Measurements from ENCODE around the gene TRAPPC12. TPM values are rescaled to one million over a fixed set of nuclear protein-coding genes. Genes with fewer than 3 reads are reported as not detected.
"Not testable (repeated sequence)": the region's sequence is repeated elsewhere in the genome, so short reads cannot be mapped to it uniquely, and the experiment has no call there.

The TRAPPC12 gene
- total RNA-seq, 1 donor from 2014 or later, result 49.8 TPM

GRCh38 chr2:3430740-3431490 is 51.4 kb downstream of the TRAPPC12 start:
- no peak for DNase-seq (ENCODE audit: low read depth)

GRCh38 chr2:3432067-3432466 is 52.6 kb downstream of the TRAPPC12 start:
- no peak for DNase-seq (ENCODE audit: low read depth)

DNA sequence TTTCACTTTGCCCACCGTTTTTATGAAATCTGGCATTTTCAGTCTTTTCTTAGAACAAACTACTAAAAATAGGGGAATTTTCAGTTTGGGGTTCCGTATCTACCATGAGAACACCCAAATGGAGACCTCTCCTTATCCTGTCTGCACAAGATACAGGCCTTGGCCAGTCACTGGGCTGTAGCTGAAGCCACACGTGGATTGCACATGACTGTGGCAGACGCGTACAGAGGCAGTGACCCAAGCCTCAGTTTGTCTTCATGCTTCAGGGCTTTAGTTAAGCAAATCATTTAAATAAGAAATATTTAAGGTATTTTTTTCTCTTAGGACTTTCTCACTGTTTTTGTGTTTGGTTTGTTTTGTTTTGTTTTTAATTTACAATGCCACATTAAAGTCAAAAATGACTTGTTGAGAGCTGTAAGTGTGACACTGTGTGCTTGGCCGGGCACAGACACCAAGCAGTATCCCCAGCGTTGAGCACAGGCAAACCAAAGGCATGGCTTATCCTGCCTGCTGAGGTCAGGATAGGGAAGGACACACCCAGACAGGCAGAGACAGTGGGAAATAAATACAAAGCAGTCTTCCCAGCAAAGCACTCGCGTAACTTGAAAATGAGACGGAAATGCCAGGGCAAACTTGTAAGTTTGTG is 53.3 kb downstream of the TRAPPC12 start:
- no peak for DNase-seq (ENCODE audit: low read depth)

GRCh38 chr2:3433339-3433699 is 53.8 kb downstream of the TRAPPC12 start:
- DNase-seq (ENCODE audit: low read depth), result no peak

DNA sequence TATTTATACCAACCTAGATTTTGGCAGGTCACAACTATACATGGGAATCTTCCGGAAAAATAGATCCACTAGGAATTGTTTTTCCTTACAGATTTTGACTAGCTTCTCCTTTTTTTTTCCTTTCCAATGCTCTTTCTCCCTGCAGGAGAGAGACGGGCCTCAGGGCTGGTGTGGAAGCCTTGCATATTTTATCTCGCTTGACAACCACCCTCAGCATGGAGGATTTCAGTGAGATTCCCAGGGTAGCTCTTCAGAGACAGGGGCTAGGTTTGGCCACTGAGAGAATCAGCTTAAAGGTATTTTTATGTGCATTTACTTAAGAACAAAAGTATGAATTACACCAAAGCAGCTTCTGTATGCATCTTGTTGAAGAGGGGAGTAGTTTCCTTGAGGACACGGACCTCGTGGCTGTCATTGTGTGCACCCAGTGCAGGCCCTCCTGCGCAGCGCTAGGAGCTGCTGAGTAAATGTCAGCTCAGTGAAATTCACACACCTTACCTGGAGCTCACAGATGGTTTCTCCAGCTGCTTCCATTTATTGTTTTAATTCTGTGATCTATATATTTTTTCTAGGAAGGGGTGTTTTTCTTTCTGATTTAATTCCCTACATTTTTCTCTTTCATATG is 54.4 kb downstream of the TRAPPC12 start:
- DNase-seq (ENCODE audit: low read depth), result no peak

DNA sequence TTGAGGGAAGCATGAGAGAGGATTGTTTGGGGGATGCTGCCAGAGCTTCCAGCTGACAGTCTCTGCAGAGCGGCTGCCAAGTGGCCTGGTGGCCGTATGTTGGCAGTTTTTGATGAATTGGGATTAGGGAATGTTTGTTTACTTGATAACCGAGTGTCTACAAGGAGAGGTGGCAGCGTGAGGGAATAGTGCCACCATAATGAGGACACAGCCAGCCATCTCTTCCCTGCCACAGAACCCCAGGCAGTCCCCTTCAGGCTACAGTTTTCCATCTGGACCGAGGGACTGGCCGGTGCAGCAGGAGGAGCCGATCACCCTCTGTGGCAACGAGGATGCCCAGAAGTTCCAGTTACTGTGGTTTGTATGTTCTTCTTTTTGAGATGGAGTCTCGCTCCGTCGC is 55.2 kb downstream of the TRAPPC12 start:
- no peak for DNase-seq (ENCODE audit: low read depth)

DNA sequence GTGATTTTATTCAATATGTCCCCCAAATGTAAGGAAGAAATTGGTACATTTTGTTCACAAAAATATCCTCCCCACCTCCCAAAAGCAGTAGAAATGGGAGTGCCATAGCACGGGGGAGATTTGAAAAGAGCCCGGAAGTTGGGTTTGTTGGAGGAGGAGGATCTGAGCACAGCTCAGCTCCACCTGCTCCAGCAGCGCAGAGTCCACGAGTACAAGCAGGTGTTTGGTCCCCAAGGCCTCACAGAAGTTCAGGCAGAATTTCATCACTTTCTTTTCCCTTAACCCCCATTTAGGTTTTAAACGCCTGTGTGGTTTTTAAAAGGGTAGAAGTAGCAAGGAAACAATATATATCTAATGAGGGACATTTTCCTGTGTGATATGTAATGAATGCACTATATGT is 56.0 kb downstream of the TRAPPC12 start:
- no peak for DNase-seq (ENCODE audit: low read depth)

GRCh38 chr2:3440477-3440876 is 61.0 kb downstream of the TRAPPC12 start:
- DNase-seq (ENCODE audit: low read depth), result no peak

GRCh38 chr2:3441465-3441864 is 62.0 kb downstream of the TRAPPC12 start:
- DNase-seq (ENCODE audit: low read depth), result no peak

DNA sequence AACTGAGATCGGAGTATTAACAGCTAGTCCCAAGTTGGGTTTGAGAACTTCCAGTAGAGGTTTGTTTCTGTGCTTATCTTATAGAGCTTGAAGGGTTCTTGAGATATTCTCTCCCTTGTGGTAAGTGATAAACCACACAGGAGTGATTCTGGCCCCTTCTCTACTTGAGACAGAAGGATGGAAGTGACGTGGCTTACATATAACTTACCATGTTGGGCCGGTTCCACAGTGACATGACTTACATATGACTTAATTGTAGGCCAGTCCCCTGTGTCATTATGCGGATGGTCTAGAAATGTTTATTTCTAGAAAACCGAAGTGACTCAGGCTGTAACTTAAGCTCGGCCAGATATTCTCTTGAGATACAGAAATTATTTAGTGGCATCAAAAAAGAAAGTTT is 62.7 kb downstream of the TRAPPC12 start:
- no peak for DNase-seq (ENCODE audit: low read depth)

DNA sequence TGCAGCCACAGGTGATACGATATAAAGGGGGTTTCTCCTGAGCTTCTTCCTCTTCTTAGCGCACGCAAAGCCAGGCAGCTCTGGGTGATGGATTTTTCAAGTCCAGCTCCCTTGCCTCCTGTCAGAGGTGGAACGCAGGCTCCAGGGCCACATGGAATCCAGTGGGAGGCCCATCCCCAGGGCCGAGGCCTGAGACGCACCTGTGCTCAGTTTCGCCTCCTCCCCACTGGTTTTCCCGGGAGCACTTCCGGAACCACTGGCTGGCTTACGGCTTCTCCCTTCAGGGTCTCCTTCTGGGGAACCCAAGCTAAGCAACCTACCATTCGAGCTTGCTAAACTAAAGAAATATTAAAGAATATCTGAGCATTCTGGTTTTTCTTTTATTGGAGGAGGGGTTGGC is 63.6 kb downstream of the TRAPPC12 start:
- DNase-seq (ENCODE audit: low read depth), result no peak

DNA sequence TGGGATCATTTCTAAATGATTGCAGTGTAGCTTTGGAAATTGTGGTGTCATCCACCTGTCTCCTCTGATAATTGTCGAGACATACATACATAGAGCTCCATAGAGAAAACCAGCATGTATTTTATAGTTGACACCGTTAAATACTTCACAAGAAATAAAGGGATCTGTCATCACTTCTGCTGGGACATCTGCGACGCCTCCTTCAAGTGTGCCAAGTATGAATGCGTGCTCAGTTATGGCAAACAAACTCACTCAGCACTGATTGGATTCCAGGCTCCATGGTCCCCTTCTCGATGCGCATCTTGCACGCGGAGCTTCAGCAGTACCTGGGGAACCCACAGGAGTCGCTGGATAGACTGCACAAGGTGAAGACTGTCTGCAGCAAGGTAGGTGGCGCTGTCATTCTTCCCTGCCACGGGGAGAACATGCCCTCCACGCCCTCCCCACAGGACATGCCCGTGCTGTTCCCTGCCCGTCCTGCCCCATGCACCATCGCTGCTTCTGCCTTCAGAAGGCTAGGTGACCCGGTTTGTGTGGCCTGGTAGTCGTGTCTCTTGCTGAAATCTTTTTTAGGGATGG is 64.1 kb downstream of the TRAPPC12 start:
- DNase-seq (ENCODE audit: low read depth), result no peak

- DNase-seq (ENCODE audit: low read depth), result no peak
These were observed 66.4 kb downstream of the TRAPPC12 start for GRCh38 chr2:3445891-3446290.

GRCh38 chr2:3446381-3446780 is 66.9 kb downstream of the TRAPPC12 start:
- no peak for DNase-seq (ENCODE audit: low read depth)

- DNase-seq (ENCODE audit: low read depth), result not testable (repeated sequence)
These were observed 67.7 kb downstream of the TRAPPC12 start for GRCh38 chr2:3447186-3447585.

DNA sequence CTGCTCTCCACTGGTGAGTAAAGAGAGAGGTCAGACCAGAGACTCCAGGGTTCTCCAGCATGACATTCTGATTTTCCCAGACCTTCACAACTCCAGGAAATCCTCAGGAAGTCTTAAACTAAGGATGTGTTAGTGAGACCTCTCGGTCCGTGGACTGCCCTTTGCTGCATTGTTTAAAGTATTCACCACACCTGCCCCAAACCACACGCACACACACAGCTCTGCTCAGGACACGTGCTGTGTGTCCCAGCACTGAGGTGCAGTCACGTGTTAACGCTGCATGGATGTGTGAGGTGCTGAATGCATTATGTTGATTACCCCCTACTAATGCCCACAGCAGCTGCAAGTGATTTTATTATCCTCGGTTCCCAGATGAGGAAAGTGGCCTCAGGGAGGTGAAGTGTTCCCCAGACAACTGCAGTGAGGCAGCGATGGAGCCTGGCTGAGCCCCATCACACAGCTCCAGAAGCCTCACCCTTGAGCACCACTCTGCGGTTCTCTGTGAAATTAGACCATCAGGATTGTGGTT is 68.4 kb downstream of the TRAPPC12 start:
- DNase-seq (ENCODE audit: low read depth), result peak; percentile 49

- DNase-seq (ENCODE audit: low read depth), result not testable (repeated sequence)
These were observed 69.0 kb downstream of the TRAPPC12 start for GRCh38 chr2:3448441-3448911.

- no peak for DNase-seq (ENCODE audit: low read depth)
These were observed 69.6 kb downstream of the TRAPPC12 start for GRCh38 chr2:3449086-3449485.

DNA sequence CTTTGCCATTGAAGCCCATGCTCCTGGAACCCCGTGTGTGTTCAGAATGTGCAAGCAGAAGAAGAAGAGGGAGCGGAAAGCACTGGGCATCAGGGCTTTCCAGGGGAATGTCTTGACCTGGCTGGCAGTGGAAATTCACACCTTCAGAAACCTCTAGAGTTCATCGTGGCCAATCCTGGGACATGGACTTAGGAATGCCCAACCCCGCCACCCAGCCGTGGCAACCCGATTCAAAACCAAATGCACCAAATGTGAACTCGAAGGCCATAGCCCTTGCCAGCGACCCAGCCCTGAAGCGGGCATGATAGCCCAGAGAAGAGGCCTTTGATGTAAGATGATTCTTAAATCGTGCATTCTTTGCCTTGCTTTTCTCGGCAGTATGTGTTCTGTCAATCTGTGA is 70.4 kb downstream of the TRAPPC12 start:
- no peak for DNase-seq (ENCODE audit: low read depth)

DNA sequence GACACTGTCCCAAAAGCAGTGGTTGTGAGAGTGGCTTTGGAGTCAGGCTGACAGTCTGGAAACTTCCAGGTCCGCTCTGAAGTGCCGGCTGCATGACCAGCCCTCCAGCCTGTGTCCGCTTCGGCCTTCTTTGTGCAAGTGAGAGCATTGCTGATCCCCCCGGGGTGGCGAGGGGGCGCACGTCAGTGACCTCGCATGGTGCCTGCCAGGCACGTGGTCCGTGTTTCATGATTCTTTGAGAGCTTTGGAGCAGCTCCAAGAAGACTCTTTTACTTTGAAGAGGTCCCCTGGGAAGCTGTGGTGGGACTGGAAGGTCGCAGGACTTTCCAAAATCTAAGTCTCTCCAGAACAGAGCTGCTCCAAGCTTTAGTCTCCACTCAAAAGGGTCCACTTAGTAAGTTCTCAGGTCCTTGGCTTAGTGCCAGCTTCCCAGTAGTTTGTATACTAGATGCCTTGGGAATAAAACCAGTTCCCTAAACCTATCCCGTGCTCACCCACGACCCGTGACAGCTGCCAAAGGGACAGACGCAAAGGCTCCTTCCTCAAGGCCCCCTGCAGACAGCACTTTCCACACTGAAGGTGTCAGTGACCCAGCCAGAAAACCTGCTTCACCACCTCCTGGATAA is 71.0 kb downstream of the TRAPPC12 start:
- peak; percentile 57 for DNase-seq (ENCODE audit: low read depth)

DNA sequence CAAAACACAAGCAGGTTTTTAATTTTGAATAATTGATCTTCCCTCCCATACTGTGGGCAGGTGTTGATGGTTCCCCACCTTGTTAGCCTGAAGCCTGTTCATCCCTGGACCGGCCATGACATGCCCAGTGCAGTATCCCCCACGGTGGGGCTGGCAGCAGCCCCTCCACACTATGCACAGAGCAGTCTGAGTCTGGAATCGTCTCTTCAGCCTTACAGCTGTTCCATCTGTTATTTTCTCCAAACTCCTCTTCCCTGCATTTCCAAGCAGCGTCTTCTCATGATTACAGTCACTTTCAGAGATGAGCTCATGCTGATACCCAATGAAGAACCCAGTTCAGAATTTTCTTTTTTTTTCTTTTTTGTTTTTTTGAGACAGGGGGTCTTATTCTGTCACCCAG is 71.7 kb downstream of the TRAPPC12 start:
- no peak for DNase-seq (ENCODE audit: low read depth)
